ENCODE data around the gene FOXP1. TPM values are rescaled to one million over a fixed set of nuclear protein-coding genes. Genes with fewer than 3 reads are reported as not detected.

Gene FOXP1
- total and polyA plus RNA-seq, 2 of the 8 experiments (the other 6 are each of a cell fraction or from before 2014, with no cell fraction given) = 13.9 to 25.4 TPM

DNA sequence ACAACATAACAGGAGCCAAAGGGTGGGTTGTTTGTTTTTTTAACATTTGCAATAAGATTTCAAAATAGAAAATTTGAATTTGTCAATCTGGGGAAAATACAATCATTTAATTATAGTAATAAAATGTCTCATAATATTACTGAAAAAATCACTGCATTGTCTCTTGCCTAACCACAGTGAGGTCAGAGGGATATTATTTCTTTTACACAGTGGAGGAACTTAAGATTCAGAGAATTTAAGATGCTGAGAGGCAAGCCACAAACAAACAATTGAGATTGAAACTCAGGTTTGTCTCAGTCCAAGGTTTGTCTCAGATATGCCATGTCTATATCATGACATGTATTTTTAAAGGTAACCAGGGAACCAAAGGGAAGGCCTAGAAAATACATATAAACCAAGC lies 428.7 kb downstream of the FOXP1 start:
- Histone ChIP-seq H3K27ac (ENCODE audit: low read depth, low read length) (no peak overlapping the region), H3K18ac (ENCODE audit: extremely low read depth, low read length) (no peak overlapping the region), H3K23ac (ENCODE audit: insufficient read length) (no peak overlapping the region), H3K4me2 (ENCODE audit: insufficient read depth in 1 of 2, low read depth in 2 of 2, low read length in 2 of 2) (no peak overlapping the region), H3K4me1 (replicated peaks in 1 of 4; ENCODE audit: control insufficient read depth in 3 of 4, insufficient read depth in 4 of 4, low read length in 3 of 4) (peaks cover 9 to 39% (median 23%) of the 10 kb centered on the region in 4 experiments), H3K79me1 (ENCODE audit: low read depth, low read length) (no peaks in the 10 kb centered on the region; the same call in 1 of the 2 replicates), H3K27me3 (replicated peaks in 1 of 4; ENCODE audit: control insufficient read depth in 3 of 4, extremely low read depth in 1 of 4, insufficient read depth in 3 of 4, low read length in 3 of 4) (no peaks in the 10 kb centered on the region), H3K14ac (ENCODE audit: insufficient read length) (no peak overlapping the region), H4K8ac (ENCODE audit: extremely low read depth, insufficient read depth, low read length) (no peak overlapping the region), H2BK20ac (ENCODE audit: low read length) (no peak overlapping the region), H3K23me2 (ENCODE audit: low read depth, low read length) (no peaks in the 10 kb centered on the region), H4K91ac (replicated peaks; ENCODE audit: insufficient read length, low read length) (no peak overlapping the region), H3K79me2 (ENCODE audit: control insufficient read depth in 1 of 2, insufficient read depth in 2 of 2, low read length in 2 of 2) (0 out of 4 replicates have a peak, but pooled peaks cover 0 to 4% of the 10 kb centered on the region in 2 experiments), H3K56ac (replicated peaks; ENCODE audit: insufficient read length, low read depth, low read length) (no peak overlapping the region), H4K20me1 (replicated peaks in 1 of 2; ENCODE audit: control insufficient read depth in 1 of 2, insufficient read depth in 2 of 2, low read length in 2 of 2) (no peaks in the 10 kb centered on the region), H2BK12ac (ENCODE audit: low read depth, low read length) (no peak overlapping the region), H2BK15ac (ENCODE audit: low read length) (no peak overlapping the region), H2BK120ac (replicated peaks; ENCODE audit: low read depth, low read length) (no peak overlapping the region), H2AFZ (ENCODE audit: low read length) (no peak overlapping the region), H3K9me3 (ENCODE audit: insufficient read depth in 2 of 2, low read depth in 1 of 2, low read length in 1 of 2) (no peaks in the 10 kb centered on the region), H2AK5ac (ENCODE audit: low read depth, low read length) (no peak overlapping the region), H3K9ac (replicated peaks in 1 of 4; ENCODE audit: extremely low read depth in 1 of 4, low read depth in 3 of 4, low read length in 3 of 4) (no peak overlapping the region), H3K36me3 (ENCODE audit: control insufficient read depth in 2 of 4, insufficient read depth in 4 of 4, low read length in 3 of 4) (no peaks in the 10 kb centered on the region), H4K5ac (ENCODE audit: insufficient read length, low read depth, low read length) (no peak overlapping the region), H3K4ac (replicated peaks; ENCODE audit: insufficient read length, low read depth, low read length) (no peak overlapping the region), H3K4me3 (ENCODE audit: extremely low read depth in 1 of 4, insufficient read depth in 2 of 4, low read depth in 3 of 4, low read length in 4 of 4) (no peak overlapping the region), H2BK5ac (ENCODE audit: low read depth, low read length) (no peak overlapping the region)
- FAIRE-seq (no peak), DNase-seq (ENCODE audit: low read depth in 1 of 2, low spot score in 2 of 2) (no peak)
- TF ChIP-seq CEBPB (IDR thresholded peaks at IDR 0.05; ENCODE audit: low read depth, low read length) (no peak), PHF8 (conservative IDR thresholded peaks at IDR 0.05; ENCODE audit: low read depth, low read length) (no peak), GABPA (IDR thresholded peaks at IDR 0.05; ENCODE audit: borderline replicate concordance, insufficient read depth, low read length) (no peak), RBBP5 (IDR thresholded peaks at IDR 0.05; ENCODE audit: borderline replicate concordance, low read depth, low read length) (no peak), RNF2 (IDR thresholded peaks at IDR 0.05; ENCODE audit: borderline replicate concordance, low read depth, low read length, missing control alignments, poor library complexity, severe bottlenecking) (no peak), SP4 (IDR thresholded peaks at IDR 0.05; ENCODE audit: low read length) (no peak), POLR2AphosphoS5 (IDR thresholded peaks at IDR 0.05; ENCODE audit: low read depth, low read length) (no peak)
- ChIA-PET POLR2A (ENCODE audit: partially characterized antibody) (no interaction called here), CTCF (ENCODE audit: partially characterized antibody) (no interaction called here)

Measured in H1 (cell line).